ENCODE data around the gene EIF5.

GRCh38 chr14:103393070-103393469 is 59.0 kb downstream of the EIF5 start:
- no peak for TF ChIP-seq ZNF596 (tag by site-specific recombination; IDR thresholded peaks at IDR 0.05)
- TF ChIP-seq ZBTB21 (tag by site-specific recombination; IDR thresholded peaks at IDR 0.05): no peak
- no peak for TF ChIP-seq REST (tag by site-specific recombination; IDR thresholded peaks at IDR 0.05)
- no peak for TF ChIP-seq CTCF (tag by site-specific recombination; IDR thresholded peaks at IDR 0.05)
- no peak for TF ChIP-seq TCF7L2 (IDR thresholded peaks at IDR 0.05; ENCODE audit: borderline replicate concordance, low read depth, low read length)
- no peak for TF ChIP-seq ZBTB7A (tag by site-specific recombination; IDR thresholded peaks at IDR 0.05; ENCODE audit: low read depth)
- no peak for TF ChIP-seq ZNF544 (tag by site-specific recombination; IDR thresholded peaks at IDR 0.05)
